ENCODE measurements around the gene PPFIBP2. TPM values are rescaled to one million over a fixed set of nuclear protein-coding genes. Genes with fewer than 3 reads are reported as not detected.

The PPFIBP2 gene
- total RNA-seq, 1 experiment from 2014 or later: 21.5 TPM

- CTCF ChIA-PET: no interaction called here
- no peak for ATAC-seq
These were observed 129.5 kb downstream of the PPFIBP2 start for GRCh38 chr11:7643314-7643713.

GRCh38 chr11:7645206-7645605, 131.4 kb downstream of the PPFIBP2 start:
- POLR2A ChIA-PET: no interaction called here
- Histone ChIP-seq H3K4me1 (ENCODE audit: control insufficient read depth, insufficient read depth, low read length) (no peaks in the 10 kb centered on the region), H3K9me3 (ENCODE audit: control insufficient read depth, insufficient read depth, low read depth, low read length) (no peaks in the 10 kb centered on the region), H3K27ac (ENCODE audit: low read length) (no peak overlapping the region), H3K36me3 (ENCODE audit: control insufficient read depth, insufficient read depth, low read length) (no peaks in the 10 kb centered on the region), H3K27me3 (ENCODE audit: control insufficient read depth, insufficient read depth, low read length) (no peaks in the 10 kb centered on the region), H3K4me3 (ENCODE audit: low read depth in 2 of 2, low read length in 2 of 2) (no peak overlapping the region)
- BruUV-seq (replicated peaks): no TSS peak
- intact Hi-C loops (cut with micrococcal nuclease; ENCODE audit: unreplicated experiment) (no loop called here), in situ Hi-C loops (cut with HindIII; ENCODE audit: low pct_unique_long_range_greater_than_20kb, low sequenced_read_pairs) (no loop called here)
- TF ChIP-seq TCF7L2 (IDR thresholded peaks at IDR 0.05; ENCODE audit: low read depth, low read length): no peak
- no peak for TF ChIP-seq SIN3A (IDR thresholded peaks at IDR 0.05; ENCODE audit: borderline replicate concordance, insufficient read depth, low read depth, low read length)
- no peak for TF ChIP-seq CTCF (IDR thresholded peaks at IDR 0.05)
- no peak for TF ChIP-seq POLR2AphosphoS5 (IDR thresholded peaks at IDR 0.05; ENCODE audit: low read depth, low read length)
- TF ChIP-seq REST (IDR thresholded peaks at IDR 0.05; ENCODE audit: insufficient read depth in 1 of 2, low read depth in 2 of 2, low read length in 1 of 2): no peak
- CTCF ChIA-PET: no interaction called here
- DNase-seq (ENCODE audit: low read depth, low spot score): no peak
- ATAC-seq: no peak

More at GRCh38 chr11:7643314-7643713, 129.5 kb downstream of the PPFIBP2 start:
- POLR2A ChIA-PET: interaction anchor here (0.6 kb wide), 1 partner anchor 227 kb away, joined by 12 read pairs; no protein-coding TSS in a partner anchor
- Histone ChIP-seq H3K9me3 (ENCODE audit: control insufficient read depth, insufficient read depth, low read depth, low read length) (no peaks in the 10 kb centered on the region), H3K36me3 (ENCODE audit: control insufficient read depth, insufficient read depth, low read length) (no peaks in the 10 kb centered on the region), H3K27me3 (ENCODE audit: control insufficient read depth, insufficient read depth, low read length) (no peaks in the 10 kb centered on the region), H3K27ac (ENCODE audit: low read length) (no peak overlapping the region), H3K4me1 (ENCODE audit: control insufficient read depth, insufficient read depth, low read length) (no peaks in the 10 kb centered on the region), H3K4me3 (ENCODE audit: low read depth in 2 of 2, low read length in 2 of 2) (no peak overlapping the region)
- TF ChIP-seq POLR2AphosphoS5 (IDR thresholded peaks at IDR 0.05; ENCODE audit: low read depth, low read length) (no peak), TCF7L2 (IDR thresholded peaks at IDR 0.05; ENCODE audit: low read depth, low read length) (no peak), REST (IDR thresholded peaks at IDR 0.05; ENCODE audit: insufficient read depth in 1 of 2, low read depth in 2 of 2, low read length in 1 of 2) (no peak), SIN3A (IDR thresholded peaks at IDR 0.05; ENCODE audit: borderline replicate concordance, insufficient read depth, low read depth, low read length) (no peak), CTCF (IDR thresholded peaks at IDR 0.05) (no peak)
- no TSS peak for BruUV-seq (replicated peaks)
- intact Hi-C loops (cut with micrococcal nuclease; ENCODE audit: unreplicated experiment) (no loop called here), in situ Hi-C loops (cut with HindIII; ENCODE audit: low pct_unique_long_range_greater_than_20kb, low sequenced_read_pairs) (no loop called here)
- DNase-seq (ENCODE audit: low read depth, low spot score): no peak
